KOPT-K1 (cell line): ENCODE data around the gene BMAL1.
A peak's percentile ranks its signal among the peaks of the same experiment; 100 is the strongest.

Experiments used
- H3K27ac ChIP-seq: fragments of 200-600 bp; sonication (generic); 2 replicates; pipeline ENCODE4 v1.5.1; 2016; ENCODE audit warnings: antibody characterized with exemption, mild to moderate bottlenecking, low read depth, low read length; ENCODE audit not compliant: poor library complexity, severe bottlenecking
- H3K36me3 ChIP-seq: fragments of 200-600 bp; sonication (generic); 2 replicates; pipeline ENCODE4 v1.5.1; 2017; ENCODE audit warnings: antibody characterized with exemption, mild to moderate bottlenecking, low read length, moderate library complexity; ENCODE audit not compliant: insufficient read depth
- H3K9me3 ChIP-seq: fragments of 200-600 bp; sonication (generic); 2 replicates; pipeline ENCODE4 v1.5.1; 2017; ENCODE audit warnings: antibody characterized with exemption, low read length, mild to moderate bottlenecking; ENCODE audit not compliant: insufficient read depth, poor library complexity, severe bottlenecking

BMAL1 gene

DNA sequence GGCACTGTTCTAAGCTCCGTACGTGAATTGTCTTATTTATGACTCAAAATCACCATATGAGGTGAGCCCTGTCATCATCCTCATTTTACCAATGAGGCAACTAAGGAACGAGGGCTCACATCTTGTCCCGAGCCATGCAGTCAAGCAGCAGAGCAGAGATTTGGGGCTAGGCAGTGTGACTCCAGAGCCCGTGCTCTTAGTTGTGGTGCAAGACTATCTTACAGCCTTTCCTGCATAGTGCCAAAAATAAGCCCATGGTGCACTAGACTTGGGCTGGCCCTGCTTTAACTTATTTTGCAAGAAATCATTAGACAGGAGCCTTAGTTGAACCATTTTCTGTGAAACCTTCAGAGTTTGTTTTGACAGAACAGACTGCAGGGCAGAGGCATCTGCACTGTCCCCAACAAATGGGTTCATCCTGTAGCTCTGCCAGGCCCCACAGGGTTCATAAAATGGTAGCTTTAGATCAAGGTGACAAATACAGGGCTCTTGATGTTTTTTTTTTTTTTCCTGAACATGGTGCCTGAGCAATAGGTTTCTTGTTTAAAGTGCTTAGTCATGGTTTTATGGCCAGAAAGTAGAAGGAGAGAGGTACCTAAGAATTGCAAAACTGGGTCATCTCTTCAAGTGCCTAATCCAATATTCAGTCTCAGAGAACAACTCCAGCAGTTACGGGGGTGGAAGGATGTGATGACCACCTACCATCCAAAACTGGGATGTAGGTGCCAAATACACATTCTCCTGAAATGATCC, 56.6 kb downstream of the BMAL1 start:
- no peak overlapping the region for H3K27ac ChIP-seq
- no peaks in the 10 kb centered on the region for H3K36me3 ChIP-seq
- no peaks in the 10 kb centered on the region for H3K9me3 ChIP-seq

DNA sequence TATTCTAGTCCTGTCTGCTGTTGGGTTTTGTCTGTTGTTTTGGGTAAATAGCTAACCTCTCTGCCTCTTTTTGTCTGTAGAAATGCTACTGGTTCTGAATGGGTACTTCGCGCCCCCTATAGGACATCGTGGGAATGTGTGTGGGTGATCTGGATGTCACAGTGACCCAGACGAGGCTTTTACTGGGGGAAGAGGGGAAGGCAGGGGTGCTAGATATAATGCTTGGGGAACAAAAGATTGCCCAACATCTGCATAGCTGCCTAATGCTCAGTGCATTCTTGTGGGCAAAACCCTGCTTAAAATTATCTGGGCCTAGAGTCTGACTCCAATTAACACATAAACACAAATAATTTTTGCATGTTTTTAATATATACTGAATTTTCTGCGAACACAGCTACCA, 57.7 kb downstream of the BMAL1 start:
- no peak overlapping the region for H3K27ac ChIP-seq
- no peaks in the 10 kb centered on the region for H3K9me3 ChIP-seq

DNA sequence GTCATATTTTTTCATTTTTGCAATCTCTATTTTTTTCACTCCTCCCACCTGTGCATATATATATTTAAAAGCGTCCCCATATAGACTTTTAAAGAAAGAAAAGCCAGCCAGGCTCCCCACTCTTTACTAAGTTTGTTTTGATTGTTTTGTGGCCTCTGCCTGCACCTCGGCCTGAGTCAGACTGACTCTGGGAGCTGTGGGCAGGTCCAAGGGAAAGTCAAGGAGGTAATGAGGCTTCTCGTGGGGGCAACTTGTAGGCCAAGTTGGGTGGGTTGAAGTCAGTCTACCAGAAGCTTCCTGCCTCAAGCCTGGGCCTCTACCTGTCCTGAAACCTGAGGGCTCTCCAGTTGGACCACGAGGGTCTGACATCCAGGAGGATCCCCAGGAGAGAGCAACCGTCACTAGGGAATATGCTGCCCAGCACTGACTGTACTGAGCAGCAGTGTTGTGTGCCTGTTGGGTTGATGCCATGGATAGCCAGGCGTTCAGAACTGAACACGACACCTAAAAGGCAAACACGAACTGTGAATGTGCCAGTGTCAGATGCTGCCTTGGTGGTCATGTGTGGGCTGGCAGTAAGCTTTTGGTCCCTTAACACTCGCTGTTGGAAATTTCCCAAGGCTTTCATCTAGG, 58.8 kb downstream of the BMAL1 start:
- H3K9me3 ChIP-seq, result no peaks in the 10 kb centered on the region
- no peaks in the 10 kb centered on the region for H3K36me3 ChIP-seq
- H3K27ac ChIP-seq, result no peak overlapping the region

More for the DNA sequence above, 57.7 kb downstream of the BMAL1 start:
- H3K36me3 ChIP-seq, result no peaks in the 10 kb centered on the region

DNA sequence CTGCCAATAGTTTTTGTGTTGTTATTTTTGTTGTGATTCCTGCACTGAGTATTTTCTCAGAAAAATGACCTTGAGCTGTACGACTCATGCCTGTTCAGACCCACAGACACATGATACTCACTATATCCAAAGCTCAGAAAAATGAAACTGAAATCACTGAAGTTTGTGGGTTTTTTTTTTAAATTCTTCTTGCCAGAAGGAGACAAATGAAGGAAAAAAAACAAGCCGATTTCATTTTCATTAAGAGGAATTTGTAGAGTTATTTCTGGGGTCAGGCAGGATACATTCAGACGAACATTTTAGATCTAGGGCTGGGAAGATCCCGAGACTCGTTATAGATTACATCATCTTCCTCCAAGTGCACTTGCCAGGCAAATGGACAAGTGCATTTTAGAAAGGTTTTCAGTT, 60.4 kb downstream of the BMAL1 start:
- Histone ChIP-seq H3K27ac (peak overlapping the region; percentile 62), H3K36me3 (no peaks in the 10 kb centered on the region), H3K9me3 (no peaks in the 10 kb centered on the region)

DNA sequence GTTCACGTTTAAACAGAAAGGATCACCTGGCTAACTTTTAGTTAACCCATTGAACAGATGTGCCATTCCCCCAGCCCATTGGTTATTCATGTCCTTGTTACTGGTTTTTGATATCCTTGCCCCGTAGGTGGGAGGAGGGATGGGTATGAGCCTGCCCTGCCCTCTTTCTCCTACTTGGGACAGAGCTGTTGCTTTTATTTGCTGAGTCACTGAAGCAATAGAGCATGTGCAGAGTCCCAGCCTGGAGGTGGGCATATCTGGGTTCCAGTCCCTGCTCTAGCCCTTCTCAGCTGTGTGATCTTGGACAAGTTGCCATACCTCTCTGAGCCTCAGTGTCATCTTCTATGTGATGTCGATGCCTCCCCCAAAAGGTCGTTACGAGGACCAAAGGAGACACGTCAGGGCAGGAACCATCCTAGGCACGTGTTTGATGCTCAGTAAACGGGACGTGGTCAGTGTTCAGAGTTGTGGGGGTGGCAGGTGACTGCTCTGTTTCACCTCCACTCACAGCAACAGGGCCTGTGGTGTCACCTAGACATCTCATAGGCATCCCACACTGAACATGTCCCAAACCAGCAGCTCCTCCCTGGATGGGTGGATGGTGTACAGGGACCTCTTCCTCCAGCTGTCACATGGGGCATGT, 61.0 kb downstream of the BMAL1 start:
- Histone ChIP-seq H3K9me3 (no peaks in the 10 kb centered on the region), H3K36me3 (no peaks in the 10 kb centered on the region), H3K27ac (peak overlapping the region; percentile 62)

DNA sequence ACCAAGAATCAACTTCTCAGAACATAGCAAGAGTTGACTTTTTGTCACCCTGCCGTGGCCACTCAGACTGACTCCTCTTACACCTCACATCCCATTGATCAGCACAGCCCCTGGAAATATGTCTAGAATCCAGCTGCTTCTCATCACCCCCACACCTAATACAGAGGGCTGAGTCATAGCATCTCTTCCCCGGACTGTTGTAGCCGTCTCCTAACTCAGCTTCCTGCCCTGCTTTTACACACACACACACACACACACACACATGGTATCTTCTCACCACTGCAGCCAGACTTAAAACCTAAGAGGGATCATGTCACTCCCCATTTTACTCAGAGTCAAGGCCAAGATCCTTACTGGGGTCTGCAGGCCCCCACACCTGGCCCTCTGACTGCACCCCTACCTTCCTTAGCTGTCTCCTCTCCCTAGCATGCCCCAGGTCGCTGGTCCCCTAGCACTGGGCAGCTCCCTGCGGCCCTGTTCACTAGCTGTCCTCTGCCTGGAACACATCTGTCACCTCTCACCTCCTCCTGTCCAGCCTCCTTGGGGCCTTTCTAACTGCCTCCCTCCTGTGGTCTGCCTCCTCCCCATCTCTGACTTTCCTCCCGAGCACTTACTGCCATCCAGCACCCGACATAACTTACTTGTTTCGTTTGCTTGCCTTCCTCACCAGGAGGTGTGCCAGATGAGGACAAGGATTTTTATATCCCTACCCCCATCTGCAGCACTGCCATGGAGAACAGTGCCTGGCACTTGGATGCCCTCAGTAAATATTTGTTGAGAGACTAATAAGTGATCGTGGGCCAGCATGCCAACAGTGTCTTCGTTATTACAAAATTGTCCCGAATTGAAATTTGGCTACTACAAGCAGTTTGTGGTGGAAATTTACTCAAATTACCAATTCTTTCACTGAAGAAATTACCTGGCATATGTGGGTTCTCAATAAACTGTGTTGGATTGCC, 61.9 kb downstream of the BMAL1 start:
- Histone ChIP-seq H3K36me3 (no peaks in the 10 kb centered on the region), H3K27ac (peak overlapping the region; percentile 62), H3K9me3 (no peaks in the 10 kb centered on the region)

DNA sequence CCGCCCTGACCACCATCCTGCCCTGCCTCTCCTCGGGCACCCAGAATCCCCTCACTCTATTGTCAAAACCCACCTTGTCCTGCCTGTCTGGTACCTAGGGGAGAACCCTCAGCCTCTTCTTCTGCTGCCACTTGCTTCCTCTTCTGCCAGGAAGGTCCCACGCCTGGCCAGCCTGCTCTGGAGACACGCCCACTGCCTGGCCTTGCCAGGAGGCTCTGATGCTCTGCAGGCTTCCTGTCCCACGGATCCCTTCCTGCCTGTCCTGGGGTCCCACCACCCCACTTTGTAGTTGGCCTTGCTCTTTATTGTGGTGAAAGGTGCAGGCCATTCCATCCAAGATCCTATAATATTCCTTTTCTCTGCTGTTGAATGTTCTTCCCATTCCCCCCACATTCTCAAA, 63.4 kb downstream of the BMAL1 start:
- no peak overlapping the region for H3K27ac ChIP-seq
- H3K36me3 ChIP-seq, result no peaks in the 10 kb centered on the region
- H3K9me3 ChIP-seq, result no peaks in the 10 kb centered on the region

DNA sequence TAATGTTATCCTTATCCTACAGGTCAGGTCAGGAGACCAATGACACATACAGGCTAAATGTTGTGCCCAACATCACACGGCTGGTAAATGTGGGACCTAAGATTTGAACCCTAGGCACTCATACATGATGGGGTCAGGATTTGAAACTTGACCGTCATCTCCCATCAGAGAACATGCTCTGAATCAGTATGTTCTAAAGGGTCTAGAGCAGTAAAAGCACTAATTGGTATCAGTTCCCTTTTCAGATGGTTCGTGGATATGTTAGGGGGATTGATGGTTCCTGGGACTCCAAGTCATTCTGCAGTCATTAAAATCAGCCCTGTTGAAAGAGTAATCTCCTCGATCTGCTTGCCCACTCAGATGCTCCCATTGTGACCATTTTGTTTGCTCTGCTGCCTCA, 65.5 kb downstream of the BMAL1 start:
- no peak overlapping the region for H3K27ac ChIP-seq
- H3K9me3 ChIP-seq, result no peaks in the 10 kb centered on the region
- no peaks in the 10 kb centered on the region for H3K36me3 ChIP-seq

DNA sequence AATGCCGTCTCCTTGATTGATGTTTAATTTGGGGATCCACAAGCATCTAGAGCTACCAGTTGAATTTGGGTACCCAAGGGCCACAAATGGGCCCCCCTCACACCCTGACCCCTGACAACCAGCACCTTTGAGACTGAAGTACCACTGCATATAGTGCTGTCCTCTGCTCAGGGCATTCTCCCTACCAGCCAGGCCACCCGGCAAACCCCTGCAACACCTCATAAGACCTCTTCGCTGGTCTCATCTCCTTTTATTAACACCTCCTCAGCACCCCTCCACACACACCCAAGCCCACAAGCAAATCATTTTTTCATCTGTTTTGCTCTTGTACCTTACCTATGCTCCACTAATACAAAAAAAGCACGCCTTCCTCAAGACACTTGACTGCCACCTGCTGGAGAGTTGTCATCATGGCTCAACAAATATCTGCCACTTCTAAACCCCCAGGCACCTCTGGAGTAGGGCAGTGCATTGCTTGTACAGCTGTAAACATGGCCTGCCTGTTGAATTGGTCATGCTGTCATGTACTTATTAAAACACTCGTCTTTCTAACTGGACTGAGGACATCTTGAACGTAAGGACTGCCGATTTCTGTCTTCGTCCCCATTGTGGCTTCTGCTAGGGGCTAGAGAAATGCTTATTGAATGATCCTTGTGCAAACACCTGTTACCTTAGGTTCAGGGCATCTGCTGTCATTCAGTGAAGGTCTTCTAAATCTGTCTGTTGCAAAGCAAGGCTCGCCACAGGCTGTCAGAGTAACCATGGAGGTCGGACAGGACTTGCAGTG, 66.5 kb downstream of the BMAL1 start:
- no peaks in the 10 kb centered on the region for H3K9me3 ChIP-seq
- no peaks in the 10 kb centered on the region for H3K36me3 ChIP-seq
- no peak overlapping the region for H3K27ac ChIP-seq

DNA sequence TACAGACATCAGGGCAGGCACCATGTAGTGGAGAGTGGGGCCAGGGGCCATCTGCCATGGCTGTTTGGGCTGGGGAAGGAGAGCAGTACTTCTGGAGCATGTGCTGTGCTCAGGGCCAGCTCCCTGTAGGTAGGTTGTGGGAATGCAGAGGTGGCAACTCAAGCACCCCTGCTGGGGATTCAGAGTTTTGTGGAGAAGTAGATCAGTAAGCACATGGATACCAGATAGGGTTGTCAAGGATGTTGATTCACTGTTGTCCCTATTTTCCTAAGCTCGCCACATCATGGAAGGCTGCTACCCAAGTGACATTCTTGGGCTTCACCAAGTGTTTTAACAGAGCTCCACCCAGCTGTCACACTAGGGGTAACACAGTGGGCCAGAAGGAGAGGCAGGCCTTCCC, 67.2 kb downstream of the BMAL1 start:
- Histone ChIP-seq H3K9me3 (no peaks in the 10 kb centered on the region), H3K36me3 (0 out of 2 replicates have a peak, but pooled peaks cover 3% of the 10 kb centered on the region), H3K27ac (no peak overlapping the region)

DNA sequence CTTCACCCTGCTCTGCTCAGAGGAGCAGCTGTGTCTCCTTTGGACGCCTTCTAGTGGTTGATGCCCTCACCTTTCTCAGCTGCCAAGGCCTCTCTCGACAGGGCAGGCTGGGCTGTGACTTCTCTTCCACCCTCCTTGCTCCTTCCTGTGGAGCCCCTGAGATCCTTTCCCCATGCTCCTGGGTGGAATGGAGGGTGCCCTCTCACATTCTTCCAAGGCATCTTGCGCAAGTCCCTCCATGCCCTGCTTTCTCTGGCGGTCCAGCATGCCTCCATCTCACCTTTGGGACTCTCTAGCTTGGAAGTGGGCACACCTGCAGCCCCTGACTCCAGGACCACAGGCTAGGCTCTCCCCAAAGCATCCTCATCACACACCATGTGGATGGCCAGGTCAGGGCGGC, 68.9 kb downstream of the BMAL1 start:
- Histone ChIP-seq H3K36me3 (peaks cover 9% of the 10 kb centered on the region; the same call in 1 of the 2 replicates), H3K9me3 (no peaks in the 10 kb centered on the region), H3K27ac (no peak overlapping the region)

DNA sequence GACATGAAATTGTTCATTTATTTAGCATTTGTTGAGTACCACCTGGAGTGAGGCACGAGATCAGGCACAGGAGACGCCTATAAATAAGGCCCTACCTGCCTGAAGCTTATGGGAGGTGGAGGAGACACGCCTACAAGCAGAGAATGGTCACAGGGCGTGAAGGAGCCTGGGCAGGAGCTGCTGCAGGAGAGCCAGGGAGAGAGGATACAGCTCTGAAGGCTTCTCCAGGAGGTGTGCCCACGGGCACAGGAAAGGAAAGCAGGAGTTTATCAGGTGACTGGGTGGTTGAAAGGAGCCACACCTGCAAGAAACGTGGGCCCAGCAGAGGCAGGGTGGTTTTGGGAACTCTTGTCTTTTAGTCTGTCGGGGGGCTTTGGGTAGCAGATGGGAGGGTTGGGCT, 70.3 kb downstream of the BMAL1 start:
- no peak overlapping the region for H3K27ac ChIP-seq
- peaks cover 9% of the 10 kb centered on the region; the same call in 1 of the 2 replicates for H3K36me3 ChIP-seq
- no peaks in the 10 kb centered on the region for H3K9me3 ChIP-seq

DNA sequence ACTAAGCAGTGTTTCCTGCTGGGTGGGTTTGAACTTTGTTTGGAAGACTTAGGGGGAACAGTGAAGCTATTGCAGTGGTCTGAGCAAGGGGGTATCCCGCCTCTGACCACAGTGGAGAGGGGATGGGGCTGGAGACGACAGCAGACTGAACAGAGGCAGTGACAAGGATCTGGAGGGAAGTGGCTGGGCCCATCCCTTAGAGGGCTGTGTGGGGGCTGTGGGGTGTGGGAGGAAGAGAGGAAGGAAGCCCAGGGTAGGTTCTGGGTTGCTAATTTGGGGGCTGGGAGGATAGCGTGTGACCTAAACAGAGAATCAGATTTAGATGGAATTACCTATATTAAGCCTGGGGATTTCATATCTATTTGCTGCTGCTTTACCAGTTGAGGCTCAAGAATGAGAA, 70.7 kb downstream of the BMAL1 start:
- no peaks in the 10 kb centered on the region for H3K9me3 ChIP-seq
- H3K36me3 ChIP-seq, result peaks cover 9% of the 10 kb centered on the region; the same call in 1 of the 2 replicates
- no peak overlapping the region for H3K27ac ChIP-seq

DNA sequence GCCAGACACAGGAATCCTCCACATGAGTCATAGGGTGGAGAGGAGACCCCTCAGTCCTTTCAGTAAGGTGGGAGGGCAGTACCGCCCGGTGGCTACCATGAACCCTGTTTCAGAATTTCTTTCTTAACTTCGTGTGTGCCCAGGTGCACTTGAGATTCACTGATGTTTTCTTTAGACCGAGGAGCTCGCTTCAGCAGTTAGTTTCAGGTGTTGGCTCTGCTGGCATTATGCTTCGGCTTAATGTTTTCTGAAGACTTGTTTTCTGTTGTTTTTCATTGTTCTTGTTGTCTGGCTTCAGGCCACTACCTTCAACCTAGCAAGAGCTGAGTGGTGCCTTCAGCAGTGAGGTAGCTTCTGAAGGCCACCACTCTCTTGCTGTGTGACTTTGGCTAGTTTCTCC, 71.5 kb downstream of the BMAL1 start:
- H3K9me3 ChIP-seq, result no peaks in the 10 kb centered on the region
- peaks cover 9% of the 10 kb centered on the region; the same call in 1 of the 2 replicates for H3K36me3 ChIP-seq
- no peak overlapping the region for H3K27ac ChIP-seq
